ENCODE data around the gene RMDN3.

The RMDN3 gene

DNA sequence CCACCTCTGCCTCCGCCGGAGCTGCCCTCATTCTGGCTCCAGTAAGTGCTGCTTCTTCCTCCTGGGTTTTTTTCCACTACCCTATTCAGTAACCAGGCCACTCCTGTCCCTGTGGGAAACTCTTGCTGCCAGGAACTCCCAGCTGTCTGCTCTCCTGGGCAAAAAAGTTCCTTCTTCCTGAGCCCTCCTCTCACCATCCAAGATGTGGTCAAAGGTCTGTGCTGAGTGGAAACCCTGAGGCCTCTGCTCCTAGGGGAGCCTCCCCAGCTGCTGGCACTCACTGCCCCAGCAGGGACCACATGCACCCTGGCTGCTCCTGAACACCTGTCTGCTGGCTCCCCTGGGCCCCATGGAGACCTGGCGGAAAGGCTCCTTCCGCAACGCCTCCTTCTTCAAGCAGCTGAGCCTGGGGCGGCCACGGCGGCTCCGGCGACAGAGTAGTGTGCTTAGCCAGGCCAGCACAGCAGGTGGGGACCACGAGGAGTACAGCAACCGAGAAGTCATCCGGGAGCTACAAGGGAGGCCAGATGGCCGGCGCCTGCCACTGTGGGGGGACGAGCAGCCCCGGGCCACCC lies 15.2 kb upstream of the RMDN3 start:
- H3K4me3 Mint-ChIP-seq = no peak overlapping the region
- peaks cover 30% of the 10 kb centered on the region for H3K4me1 Mint-ChIP-seq
- no peak for DNase-seq

GRCh38 chr15:40769274-40770146 lies 14.5 kb upstream of the RMDN3 start, which contains the start of gene C15orf62:
Gene C15orf62 (plus strand): TSS chr15:40769980. CDS start chr15:40770496, 516 bp downstream.
- TF ChIP-seq CTCF (IDR thresholded peaks at IDR 0.05) = no peak
- H3K27me3 Mint-ChIP-seq (ENCODE audit: low read depth, poor library complexity) = no peaks in the 10 kb centered on the region
- H3K36me3 Mint-ChIP-seq (ENCODE audit: low read depth) = peaks cover 3% of the 10 kb centered on the region
- H3K4me3 Mint-ChIP-seq = no peak within 1 kb of the TSS
- peaks cover 37% of the 10 kb centered on the region for H3K4me1 Mint-ChIP-seq
- H3K9me3 Mint-ChIP-seq = no peaks in the 10 kb centered on the region
- H3K27ac Mint-ChIP-seq = peak within 1 kb of the TSS; percentile 81
- no peak for DNase-seq

More for the DNA sequence above, 15.2 kb upstream of the RMDN3 start:
- Mint-ChIP-seq H3K9me3 (no peaks in the 10 kb centered on the region), H3K27me3 (ENCODE audit: low read depth, poor library complexity) (no peaks in the 10 kb centered on the region), H3K36me3 (ENCODE audit: low read depth) (peaks cover 8% of the 10 kb centered on the region), H3K27ac (peak overlapping the region; percentile 81)
- no peak for TF ChIP-seq CTCF (IDR thresholded peaks at IDR 0.05)

GRCh38 chr15:40768521-40769273 lies 13.6 kb upstream of the RMDN3 start:
- no peak overlapping the region for H3K4me3 Mint-ChIP-seq
- DNase-seq = no peak
- H3K4me1 Mint-ChIP-seq = peaks cover 40% of the 10 kb centered on the region
- H3K27me3 Mint-ChIP-seq (ENCODE audit: low read depth, poor library complexity) = no peaks in the 10 kb centered on the region
- H3K36me3 Mint-ChIP-seq (ENCODE audit: low read depth) = no peaks in the 10 kb centered on the region
- no peak for TF ChIP-seq CTCF (IDR thresholded peaks at IDR 0.05)
- H3K9me3 Mint-ChIP-seq = no peaks in the 10 kb centered on the region
- no peak overlapping the region for H3K27ac Mint-ChIP-seq

DNA sequence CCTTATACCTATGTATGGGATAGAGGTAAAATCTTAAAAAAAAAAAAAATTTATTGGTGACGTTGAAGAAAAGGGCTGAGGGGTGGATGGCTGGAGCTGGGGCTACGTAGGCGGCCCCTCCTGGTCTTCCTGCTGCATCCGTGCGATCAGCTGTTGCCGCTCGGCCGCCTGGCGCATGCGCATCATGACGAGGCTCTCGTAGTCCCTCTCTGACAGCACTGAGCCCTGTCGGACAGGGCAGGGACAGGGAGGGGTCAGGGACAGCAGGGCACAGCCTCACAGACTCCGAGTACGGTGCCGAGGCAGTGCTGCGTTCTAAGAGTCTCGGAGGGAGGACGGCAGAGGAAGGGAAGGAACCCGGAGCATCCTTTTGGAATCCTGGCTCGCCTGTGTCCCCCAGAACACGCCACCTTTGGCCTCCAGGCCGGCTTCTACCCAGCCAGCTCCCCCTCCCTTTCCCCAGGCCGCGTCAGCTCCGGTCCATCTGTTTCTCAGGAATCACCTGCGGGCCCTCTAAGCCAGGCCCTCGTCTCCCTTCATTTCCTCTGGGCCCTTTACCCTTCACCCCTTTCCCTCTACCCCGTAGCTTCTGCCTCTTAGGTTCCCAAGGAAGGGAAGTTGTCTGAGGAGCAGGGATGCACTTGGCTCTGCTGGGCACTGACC lies 12.9 kb upstream of the RMDN3 start:
- no peaks in the 10 kb centered on the region for H3K27me3 Mint-ChIP-seq (ENCODE audit: low read depth, poor library complexity)
- no peaks in the 10 kb centered on the region for H3K36me3 Mint-ChIP-seq (ENCODE audit: low read depth)
- TF ChIP-seq CTCF (IDR thresholded peaks at IDR 0.05) = no peak
- no peaks in the 10 kb centered on the region for H3K9me3 Mint-ChIP-seq
- DNase-seq = no peak
- H3K4me3 Mint-ChIP-seq = no peak overlapping the region
- H3K27ac Mint-ChIP-seq = no peak overlapping the region
- peaks cover 47% of the 10 kb centered on the region for H3K4me1 Mint-ChIP-seq

- H3K36me3 Mint-ChIP-seq (ENCODE audit: low read depth) = no peaks in the 10 kb centered on the region
- no peak overlapping the region for H3K4me3 Mint-ChIP-seq
- H3K4me1 Mint-ChIP-seq = peaks cover 54% of the 10 kb centered on the region
- TF ChIP-seq CTCF (IDR thresholded peaks at IDR 0.05) = no peak
- no peak overlapping the region for H3K27ac Mint-ChIP-seq
- no peak for DNase-seq
- peaks cover 5% of the 10 kb centered on the region for H3K27me3 Mint-ChIP-seq (ENCODE audit: low read depth, poor library complexity)
- no peaks in the 10 kb centered on the region for H3K9me3 Mint-ChIP-seq
Measured at GRCh38 chr15:40766906-40767837, 12.1 kb upstream of the RMDN3 start.
